HG03064 (cell line): ENCODE measurements around the gene PICK1.
"Not testable (repeated sequence)": the region's sequence is repeated elsewhere in the genome, so short reads cannot be mapped to it uniquely, and the experiment has no call there.

Experiments used
- ATAC-seq: cut with Tn5 transposase; IDR thresholded peaks from one replicate; pipeline ENCODE4 v1.9.1; 2021; ENCODE audit warnings: low read depth; ENCODE audit not compliant: unreplicated experiment

The PICK1 gene

DNA sequence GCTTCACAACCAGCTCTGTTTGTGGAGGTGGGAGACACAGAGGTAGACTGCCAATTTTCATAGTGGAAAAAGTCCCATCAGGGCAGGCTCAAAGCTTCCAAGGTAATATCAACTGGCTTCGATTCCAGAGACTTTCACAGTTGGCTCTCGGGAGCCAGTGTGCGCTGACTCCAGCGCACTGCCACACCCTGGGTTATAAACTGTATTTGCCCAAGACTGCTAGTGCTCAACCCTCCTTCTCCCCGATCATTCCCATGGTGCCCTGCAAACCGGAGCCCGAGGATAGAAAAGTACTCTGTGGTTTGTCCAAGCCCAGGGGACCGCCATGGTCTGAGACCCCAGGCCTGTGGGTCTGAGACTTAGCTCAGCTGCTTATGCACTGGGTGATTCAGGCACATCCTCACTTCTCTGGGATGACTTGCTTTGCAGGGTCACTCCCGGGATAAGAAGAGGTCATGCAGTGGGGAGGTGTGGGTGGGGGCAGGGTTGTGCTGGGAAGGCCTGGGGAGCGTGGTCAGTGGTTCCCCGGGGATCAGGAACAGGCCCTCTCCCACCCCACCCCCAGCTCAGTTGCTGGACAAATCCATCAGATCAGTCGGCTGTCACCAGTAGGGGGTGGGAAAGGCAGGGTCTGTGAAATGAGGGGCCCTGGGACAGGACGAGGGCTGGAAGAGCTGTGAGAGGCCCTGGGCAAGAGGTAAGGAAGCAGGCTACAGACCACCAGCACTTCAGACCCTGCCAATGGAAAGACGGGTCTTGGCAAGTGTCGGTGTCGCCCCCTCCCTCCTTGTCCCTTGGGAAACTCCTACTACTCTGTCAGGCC lies 26.7 kb upstream of the PICK1 start:
- ATAC-seq: no peak

DNA sequence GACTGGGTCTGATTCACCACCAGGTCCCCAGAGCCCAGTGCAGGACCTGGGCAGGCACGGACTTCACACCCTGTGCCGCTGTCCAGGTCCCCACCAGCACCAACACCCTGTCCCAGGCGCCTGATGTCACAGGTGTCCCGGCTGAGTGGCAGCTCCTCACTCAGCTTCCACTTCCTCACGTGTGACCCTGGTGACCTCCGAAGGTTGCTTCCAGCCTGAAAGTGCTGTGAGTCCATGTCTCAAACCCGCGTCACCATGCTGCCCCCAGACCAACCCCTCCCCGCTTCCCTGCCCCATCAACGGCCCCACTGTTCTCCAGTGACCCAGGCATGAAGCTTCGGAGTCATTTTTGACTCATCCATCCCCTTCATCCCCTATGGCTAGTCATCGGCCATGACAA lies 25.7 kb upstream of the PICK1 start:
- ATAC-seq: no peak

DNA sequence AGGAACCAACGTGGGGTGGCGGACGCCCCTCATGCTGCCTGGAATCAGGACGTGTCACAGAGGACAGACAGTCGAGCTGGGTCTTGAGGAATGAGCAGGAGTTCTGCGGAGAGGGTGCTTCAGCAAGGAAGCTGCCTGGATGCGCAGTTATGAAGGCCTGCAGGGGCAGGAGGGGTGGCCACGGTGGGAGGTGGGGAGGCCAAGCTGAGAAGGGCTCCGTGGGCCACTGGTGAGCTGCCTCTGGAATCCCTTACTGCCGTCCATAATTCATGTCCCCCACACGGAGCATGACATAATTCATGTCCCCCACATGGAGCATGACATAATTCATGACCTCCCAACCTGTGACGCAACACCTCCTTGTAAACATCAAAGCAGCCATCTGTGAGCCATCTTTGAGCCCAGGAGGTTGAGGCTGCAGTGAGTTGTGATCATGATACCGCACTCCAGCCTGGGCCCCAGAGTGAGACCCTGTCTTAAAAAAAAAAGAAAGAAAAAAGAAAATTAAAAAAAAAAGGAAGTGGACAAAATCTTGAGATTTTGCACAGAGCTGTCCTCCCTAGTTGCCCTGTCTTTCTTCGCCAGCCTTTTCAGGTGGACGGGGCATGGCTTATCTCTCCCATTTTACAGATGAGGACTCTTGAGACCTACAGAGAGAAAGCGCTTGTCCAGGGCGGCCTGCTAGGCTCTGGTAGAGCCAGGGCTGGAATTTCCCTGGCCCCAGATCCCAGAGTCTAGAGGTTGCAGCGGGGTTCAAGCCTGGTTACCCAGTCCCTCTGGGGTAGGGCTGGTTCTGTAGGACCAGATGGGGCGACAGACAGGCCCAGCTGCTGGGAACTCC lies 24.3 kb upstream of the PICK1 start:
- no peak for ATAC-seq

DNA sequence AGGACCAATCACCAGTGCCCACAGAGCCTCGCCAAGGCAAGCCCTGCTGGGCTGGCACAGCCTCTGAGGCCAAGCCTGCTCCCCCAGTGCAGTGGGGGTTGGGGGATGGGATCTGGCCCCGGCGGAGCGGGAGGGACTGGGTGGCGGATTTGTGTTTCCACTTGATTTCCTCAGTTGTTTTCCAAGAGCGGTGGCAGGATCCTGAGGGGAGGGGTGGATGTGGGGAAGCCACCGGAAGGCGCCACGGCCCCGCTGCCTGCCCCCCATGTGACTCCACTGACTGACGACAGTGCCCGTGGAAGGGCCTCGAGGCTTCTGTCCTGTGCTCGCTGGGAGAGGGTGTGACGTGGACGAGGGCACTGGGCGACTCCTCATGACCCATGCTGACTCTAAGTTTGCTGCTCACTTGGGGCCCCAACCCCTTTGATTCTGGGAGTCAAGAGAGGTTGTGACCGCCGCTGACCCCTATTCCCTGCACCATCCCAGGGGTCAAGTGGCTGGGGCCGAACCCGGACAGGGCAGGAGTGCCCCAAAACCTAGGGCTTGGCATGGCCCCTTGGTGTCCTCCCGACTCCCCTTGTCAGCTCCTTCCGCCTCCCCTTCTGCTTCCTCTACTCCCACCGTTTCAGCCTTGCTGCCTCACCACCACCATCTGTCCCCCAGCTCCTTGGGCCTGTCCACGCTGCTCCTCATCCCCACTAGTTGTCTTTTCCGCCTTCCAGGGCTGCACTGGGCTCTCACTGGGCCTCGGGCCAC lies 23.5 kb upstream of the PICK1 start:
- ATAC-seq: no peak

DNA sequence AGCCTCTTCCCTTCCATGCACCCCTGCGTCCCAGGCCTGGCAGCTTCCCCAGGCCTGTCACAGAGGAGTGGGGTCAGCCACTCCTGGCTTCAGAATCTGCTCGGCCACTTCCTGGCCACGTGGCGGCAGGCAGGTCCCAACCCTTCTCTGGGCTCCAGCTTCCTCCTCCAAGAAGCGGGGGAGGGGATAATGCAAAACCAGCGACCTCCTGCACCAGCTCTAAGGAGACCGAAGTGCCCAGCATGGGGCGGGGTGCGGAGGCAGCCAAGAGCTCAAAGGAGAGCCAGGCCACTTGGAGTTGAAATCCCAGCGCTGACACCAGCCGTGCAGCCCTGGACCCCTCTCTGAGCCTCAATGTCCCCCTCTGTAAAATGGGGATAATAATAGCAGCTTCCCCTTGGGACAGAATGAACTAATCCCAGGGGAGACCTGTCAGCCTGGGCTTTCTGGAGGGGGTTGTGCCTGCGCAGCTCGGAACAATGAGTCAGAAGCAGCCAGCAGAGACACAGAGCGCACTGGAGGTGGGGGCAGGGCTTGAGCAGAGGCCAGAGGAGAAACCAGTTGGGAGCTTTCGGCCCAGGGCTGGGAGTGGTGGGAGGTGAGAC lies 22.8 kb upstream of the PICK1 start:
- ATAC-seq: no peak

DNA sequence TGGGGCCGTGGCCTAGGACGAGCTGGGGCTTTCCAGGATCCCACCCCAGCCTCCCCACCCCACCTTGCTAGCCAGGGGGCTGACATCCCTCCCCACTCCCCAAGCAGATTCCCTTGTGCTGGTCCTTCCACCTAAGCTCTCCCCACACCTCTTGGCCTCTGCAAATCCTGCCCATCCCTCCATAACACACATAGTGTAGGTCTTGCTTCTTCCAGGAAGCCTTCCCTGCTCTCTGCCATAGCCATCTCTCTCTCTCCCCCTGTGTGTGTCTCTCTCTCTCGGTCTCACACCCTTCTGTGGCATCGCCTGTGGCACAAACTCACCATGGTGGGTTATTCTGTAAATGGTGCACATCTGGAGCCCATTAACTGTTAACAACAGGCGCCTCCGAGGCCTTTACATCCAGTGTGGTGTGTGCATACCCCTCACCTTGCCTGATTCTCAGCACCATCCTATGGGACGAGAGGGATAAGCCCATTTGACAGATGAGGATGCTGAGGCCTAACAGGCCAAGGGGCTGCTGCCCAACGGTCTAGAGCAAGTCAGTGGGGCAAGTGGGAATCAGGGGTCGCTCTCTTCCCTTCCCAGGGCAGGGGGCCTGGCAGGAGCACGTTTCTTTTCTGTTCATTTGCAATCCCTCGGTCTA lies 22.2 kb upstream of the PICK1 start:
- no peak for ATAC-seq

DNA sequence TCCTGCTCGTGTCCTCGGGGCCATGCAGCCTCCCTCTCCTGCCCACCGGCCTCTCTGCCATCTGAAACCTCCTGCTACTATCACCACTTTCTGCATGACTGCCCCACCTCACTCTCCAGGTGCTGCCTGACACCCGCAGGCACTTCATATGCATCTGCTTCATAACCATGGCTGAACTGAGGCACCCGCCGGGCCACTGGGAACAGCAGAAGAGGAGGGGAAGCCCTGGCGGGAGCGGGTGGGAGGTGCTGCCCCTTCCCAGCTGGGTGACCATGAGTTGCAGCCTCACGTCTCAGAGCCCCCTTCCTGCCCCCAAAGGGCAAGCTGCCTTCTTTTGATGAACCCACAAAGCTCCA lies 21.7 kb upstream of the PICK1 start:
- ATAC-seq: no peak

DNA sequence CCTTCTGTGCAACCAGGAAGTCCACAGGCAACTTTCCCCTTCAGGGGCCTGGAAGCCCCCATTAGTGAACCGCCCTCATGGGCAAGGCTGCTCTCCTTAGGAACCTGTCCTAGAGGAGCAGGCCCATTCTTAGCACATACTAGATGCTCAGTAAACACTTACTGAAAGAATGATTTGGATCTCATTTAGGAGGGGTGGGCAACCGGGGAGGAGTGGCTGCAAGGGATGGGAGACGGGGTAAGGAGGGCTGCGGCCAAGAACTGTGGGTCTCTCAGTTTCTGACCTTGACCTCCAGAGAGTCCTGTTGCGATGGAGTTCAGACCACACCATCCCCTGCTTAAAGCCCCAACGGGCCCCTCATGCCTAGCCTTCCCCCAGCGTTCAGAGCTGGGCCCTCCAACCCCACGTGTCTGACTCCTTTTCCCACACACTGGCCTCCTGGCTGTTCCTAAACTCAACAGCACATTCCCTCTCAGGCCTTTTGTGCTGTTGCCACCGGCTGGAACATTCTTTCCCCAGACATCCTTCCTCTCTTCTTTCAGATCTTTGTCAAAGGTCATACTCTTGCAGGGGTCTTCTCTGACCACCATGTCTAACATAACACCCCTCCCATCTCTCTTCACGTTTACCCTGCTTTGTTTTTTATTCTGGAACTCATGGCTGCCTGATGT lies 20.7 kb upstream of the PICK1 start:
- no peak for ATAC-seq

DNA sequence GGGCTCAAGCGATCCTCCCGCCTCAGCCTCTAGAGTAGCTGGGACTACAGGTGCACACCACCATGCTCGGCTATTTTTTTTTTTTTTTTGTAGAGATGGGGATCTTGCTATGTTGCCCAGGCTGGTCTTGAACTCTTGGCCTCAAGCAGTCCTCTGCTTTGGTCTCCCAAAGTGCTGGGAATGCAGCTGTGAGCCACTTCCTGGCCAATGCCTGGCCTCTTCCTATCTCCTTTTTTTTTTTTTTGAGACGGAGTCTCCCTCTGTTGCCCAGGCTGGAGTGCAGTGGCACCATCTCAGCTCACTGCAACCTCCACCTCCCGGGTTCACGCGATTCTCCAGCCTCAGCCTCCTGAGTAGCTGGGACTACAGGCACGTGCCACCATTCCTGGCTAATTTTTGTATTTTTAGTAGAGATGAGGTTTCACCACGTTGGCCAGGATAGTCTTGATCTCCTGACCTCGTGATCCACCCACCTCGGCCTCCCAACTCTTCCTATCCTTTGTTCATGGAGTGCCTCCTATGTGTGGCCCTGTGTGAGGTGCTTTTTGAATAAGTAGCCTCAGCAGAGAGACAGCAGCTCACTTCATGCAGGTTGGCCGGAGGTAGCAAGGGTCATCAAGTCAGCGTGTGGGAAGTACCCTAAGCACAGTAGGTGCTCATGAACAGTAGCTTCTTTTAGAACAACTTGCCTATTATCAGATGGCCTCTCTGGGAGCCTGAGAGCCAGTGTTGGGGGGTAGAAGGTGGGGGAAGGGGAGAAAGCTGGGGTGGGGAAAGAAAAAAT lies 19.6 kb upstream of the PICK1 start:
- not testable (repeated sequence) for ATAC-seq

DNA sequence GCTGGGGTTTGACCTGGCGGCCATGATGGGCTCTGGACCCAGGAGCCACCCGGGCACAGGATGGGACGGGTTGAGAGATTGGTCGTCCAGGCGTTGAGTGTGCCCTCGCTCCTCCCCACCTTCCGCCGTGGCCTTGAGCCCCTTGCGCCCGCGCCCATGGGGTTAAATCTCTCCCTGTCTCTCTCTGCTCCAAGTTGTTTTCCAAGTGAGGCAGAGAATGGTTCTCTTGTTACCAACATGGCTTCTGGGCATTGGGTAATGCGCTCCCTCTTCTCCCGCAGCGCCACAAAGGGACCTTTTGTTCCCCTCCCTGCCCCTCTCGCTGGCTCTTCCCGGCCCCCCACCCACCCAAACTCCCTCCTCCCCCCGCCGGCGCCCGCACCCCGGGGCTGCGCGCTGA lies 18.8 kb upstream of the PICK1 start:
- ATAC-seq: no peak

DNA sequence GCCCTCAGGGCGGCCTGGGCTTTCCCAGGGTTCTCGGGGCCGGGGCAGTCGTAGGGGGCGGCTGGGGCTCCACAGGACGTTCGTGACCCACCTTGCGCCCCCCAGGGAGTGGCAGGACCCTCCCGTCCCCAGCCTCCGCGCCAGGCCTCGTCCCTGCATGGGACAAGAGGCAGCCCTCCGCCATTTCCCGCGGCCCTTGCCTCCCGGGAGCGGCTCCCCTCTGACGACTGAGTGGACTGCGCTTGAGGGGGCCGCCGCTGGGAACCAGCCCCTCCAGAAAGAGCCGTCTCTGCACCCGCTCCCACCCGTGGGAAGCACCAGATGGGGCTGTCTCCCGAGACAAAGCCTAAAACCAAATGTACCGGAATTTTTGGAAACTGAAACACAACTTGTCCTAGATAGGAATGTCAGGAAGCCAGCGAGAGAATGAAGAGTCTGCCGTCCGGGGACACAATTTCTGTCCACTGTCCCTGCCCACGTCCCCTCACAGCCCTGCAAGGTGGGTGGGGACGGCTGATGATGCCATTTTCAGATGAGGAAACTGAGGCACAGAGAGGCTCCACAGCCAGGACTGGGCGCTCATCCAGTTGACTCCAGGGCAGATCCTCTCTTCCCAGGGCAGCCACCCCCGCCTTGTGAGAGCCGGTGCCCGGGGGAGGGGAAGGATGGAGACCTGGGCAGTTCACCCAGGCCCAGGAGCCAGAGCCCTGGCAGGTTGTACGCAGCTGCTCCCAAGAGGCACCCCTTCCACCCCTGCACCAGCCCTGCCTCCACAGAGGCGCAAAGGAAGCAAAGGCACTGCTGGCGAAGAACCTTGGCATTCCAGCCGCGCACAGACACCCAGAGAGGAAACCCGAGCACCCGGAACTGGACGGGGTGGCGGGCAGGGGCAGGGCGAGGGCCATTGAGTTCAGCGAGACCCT lies 18.1 kb upstream of the PICK1 start:
- no peak for ATAC-seq

DNA sequence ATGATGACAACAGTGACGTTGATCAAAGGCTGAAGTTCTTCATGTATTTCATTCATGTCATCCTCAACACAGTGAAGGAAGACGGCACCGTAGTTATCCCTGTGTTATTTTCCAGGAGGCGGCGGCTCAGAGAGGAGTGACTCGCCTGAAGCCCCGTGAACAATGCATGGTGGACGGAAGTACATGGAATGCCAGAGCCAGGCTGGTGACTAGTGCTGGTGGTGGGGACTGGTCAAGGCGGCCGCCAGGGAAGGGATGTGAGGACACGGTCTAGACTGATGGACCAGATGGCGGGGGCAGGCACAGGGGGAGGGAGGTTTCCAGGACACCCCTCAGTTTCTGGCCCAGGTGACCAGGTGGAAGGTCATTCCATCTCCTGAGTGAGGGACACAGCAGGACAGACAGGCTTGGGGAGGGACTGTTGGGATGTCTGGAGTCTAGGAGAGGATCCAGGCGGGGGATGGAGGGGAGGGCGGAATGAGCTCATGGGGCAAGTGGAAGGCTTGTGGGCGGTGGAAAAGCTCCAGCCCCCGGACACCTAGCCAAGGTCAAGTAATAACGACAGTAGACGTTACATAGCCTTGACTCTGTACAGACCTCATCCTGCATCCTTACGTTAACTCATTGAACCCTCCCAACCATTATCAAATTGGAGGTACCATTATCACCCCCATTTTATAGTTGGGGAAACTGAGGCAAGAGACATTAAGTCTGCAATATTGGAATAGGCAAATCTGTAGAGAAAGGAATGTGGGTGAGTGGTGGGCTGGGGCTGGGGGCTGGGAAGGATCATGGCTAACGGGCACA lies 16.0 kb upstream of the PICK1 start:
- ATAC-seq: no peak

DNA sequence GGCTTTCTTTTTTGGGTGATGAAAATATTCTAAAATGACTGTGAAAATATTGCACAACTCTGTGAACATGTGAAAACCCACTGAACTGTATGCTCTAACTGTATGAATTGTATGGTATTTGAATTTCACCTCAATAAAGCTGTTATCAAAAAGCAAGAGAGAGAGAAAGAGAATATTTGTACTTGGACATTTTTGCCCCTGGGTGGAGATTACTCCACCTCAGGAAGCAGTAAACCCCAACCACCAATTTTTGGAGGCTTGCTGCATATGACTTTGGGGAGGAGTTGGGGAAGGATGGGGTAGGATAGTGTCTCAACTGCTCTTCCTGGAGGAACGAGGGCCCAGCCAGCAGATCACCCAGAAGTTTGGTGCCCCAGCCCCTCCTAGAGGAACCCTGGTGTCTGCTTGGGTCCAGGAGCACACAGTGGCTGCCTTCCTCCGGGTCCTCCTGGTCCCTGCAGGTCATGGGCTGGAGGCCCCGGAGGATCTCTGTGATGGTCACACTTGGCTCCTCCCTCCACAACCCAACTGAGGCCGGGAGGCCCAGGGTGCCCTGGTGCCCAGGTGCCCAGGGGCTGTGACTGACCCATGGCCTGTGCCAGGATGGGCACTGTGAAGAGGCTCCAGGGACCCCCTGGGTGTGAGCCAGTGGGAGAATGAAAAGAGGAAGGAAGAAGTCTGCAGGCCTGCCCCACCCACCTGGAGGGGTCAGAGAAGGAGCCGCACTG lies 15.3 kb upstream of the PICK1 start:
- ATAC-seq: no peak

DNA sequence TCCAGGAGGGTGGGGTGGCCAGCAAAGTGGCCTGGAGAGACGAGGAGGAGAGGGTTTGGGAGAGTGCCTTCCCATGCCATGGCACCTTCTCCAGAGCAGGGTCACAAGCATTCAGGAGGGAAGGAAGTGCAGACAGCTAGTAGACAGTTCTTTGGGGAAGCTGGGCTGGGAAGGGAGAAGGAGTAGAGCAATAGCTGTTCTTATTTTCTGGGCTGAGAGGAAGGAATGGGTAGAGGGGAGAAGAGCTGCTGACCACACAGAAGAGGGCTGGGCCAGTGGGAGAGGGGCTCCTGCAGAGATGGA lies 14.8 kb upstream of the PICK1 start:
- ATAC-seq: no peak

DNA sequence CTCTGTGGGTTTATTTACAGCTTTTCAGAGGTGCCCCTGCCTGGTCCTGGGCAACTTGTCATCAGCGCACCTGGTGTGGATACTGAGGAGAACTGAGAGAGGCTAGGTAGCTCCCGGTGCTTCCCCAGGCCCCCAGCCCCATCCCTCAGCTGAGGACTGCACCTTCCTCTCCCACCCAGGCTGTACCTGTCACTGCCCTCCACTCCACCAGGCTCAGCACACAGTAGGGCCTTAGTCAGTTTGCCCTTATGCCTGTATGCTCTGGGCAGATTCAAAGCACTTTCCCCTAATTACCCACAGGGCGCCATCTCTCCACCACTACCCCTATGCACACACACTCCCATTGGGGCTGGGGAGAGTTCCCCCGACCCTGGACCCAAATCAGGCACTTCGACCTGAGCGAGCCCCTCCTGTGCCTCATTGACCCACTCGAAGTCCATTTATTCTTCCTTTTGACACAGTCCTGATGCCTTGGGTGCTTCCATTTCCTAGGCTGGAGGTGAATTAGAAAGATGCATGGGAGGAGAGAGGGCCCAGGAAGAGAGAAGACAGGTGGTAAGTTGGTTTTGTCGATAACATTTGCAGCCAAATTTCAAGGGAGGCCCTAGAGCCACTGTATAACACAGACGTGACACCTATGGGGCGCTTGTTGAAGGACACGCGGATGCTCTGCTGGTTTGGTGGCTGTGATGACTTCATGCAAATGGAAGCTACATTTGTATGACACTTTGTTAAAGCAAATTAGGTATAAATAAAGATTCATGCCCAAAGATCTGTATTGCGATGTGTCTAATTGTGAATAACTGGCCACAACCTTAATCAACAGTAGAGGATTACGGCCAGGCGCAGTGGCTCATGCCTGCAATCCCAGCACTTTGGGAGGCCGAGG lies 13.8 kb upstream of the PICK1 start:
- ATAC-seq: no peak
